HL-60/S4 treated with retinoic acid at 250 ng/mL for 4 days and 3 days (cell line): Measurements from ENCODE around the gene NAT8.
"Not testable (repeated sequence)": the region's sequence is repeated elsewhere in the genome, so short reads cannot be mapped to it uniquely, and the experiment has no call there.

Experiments
- in situ Hi-C: fragments of 300-500 bp; cut with MboI; formaldehyde crosslinking; loops from 2 replicates; pipeline ENCODE4 v1.7.0; 2022; ENCODE audit warnings: low sequenced_read_pairs

The NAT8 gene, protein sequence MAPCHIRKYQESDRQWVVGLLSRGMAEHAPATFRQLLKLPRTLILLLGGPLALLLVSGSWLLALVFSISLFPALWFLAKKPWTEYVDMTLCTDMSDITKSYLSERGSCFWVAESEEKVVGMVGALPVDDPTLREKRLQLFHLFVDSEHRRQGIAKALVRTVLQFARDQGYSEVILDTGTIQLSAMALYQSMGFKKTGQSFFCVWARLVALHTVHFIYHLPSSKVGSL

DNA sequence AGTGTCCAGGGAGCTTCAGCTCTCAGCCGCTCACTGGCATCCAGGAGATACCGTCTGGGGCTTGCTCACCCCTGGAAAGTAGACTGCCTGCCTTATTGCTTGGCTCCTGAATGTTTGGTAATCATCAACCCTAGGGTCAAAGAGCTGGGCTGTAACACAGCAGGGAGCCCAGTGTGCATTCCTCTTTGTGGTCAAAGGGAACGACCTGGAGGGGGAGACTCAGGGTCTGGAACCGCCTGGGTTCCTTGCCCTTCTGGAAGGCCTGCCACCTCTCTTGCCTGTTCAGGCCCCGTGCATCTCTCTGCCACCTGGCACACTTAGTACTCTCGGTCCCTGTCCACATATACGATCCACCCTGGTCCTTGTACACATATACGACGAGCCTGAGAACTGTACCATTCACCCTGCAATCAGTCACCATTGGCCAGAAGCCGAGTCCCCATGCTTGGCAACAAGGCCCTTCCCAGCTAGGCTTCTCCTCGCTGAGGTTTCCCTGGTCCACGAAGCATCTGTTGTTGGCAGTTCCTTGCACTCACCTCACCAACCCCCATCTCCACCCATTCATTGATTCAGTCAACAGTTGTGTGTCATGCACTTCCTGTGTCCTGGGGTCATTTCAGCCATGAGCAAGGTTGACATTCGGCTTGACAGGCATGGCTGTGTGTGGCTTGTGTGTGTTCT is at the start of gene NAT8:
Gene NAT8, minus strand, starts transcription at position 85 of the 681 bp plus-strand sequence. CDS start 794 bp downstream, outside the sequence.
- in situ Hi-C loops = no loop called here

DNA sequence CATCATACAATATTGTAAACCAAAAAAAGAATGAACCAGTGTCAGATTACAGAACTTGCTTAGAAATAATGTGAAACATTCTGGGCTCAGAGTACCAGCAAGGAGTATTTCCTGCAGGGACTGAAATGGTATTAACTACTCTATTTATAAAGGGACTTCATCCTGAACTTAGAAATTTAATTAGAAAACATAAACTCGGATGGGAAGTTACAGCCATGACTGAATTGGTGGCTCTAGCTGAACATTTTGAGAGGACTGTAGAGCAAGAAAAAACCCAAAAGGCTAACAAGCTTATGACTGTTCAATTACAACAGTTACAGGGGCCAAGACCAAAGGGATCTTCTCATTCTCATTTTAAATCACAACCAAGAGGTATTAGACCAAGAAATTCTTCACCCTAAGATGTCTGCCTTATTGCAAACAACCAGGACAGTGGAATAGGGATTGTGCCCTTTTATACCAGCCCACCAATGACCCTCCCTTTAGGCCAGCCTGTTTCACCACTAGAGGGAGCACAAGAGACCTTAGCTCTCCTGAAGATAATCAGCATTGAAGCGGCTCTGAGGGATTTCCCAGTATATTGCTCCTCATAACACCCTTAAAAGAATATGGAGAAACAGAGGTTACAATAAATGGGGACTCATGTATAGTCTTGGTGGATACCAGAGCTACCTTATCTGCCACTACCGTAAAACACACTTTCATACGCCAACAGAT is 48.3 kb upstream of the NAT8 start:
- in situ Hi-C loops = not testable (repeated sequence)

DNA sequence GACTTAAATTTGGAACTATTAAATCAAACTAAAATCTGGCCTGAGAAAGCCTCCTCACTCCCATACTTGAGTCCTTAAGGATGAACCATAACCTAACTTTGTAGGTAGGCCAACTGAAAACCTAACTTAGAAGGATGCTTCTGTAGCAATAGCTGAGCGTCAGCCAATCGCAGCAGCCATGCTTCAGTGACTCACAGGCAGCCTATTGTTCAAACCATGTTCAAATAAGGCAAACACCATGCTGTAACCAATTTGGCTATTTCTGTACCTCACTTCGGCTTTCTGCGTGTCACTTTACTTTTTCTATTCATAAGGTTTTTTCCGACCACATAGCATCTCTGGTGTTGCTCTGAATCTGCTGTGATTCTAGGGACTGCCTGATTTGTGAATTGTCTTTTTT is 46.3 kb upstream of the NAT8 start:
- in situ Hi-C loops = not testable (repeated sequence)

DNA sequence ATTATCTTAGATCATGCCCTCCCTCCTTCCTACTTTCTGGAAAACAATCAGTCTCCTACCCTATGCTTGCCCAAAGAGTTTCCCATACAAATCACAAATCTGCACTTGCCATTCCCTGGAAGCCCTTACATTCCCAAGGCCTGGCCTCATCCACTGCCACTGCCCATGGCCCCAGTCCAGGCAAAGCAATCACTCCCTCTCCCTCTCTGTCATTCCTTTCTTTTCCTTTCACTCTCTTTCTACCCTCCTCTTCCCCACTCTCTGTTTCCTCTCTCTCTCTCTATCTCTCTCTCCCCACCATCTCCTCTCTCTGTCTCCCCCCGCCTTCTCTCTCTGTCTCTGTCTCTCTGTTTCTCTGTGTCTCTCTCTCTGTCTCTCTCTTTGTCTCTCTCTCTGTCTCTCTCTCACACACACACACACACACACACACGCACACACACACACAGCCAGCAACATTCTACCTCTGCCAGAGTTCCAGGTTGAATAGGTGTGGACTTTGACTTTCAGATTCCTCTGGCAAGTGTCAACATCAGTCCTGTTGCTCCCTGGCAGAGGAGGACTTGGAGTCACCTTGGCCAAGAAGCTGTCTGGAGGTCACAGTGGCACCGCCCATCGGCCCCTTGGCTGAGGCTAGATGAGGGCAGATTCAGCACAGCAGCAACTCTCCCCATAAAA is 43.7 kb upstream of the NAT8 start:
- in situ Hi-C loops = no loop called here

DNA sequence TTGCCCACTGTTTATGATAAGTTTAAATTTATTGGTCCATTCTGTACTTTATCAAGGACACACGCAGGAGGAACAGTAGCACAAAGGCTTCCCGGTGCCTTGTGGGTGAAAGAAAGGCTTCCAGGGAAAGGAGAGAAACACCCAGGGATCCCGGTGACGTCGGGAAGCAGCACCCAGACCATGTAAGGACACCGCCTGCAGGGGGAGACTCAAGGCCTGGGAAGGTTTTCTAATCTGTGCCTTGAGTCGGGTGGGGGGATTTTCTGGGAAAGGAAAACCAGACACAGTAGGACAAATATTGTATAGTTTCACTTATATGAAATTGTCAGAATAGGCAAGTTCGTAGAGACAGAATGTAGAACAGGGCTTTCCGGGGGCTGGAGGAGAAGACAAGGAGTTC is 42.7 kb upstream of the NAT8 start:
- in situ Hi-C loops = not testable (repeated sequence)

DNA sequence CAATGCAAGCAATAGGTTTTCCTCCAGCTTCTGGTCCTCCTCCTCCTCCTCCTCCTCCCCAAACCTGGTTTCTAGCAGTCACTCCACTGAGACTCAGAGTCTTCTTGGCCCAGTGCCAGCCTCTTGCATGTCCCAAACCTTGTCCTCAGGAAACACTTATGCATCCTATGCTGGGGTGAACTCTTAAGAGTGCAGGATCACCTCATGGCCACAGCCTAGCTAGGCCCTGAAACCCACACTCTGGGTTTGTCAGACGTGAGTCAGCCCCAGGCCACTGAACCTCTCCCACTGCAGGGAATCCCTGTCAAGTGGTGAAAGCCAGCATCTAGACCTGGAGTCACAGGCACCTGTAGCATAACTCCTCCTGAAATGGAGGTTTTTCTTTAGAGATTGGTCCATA is 42.1 kb upstream of the NAT8 start:
- in situ Hi-C loops = not testable (repeated sequence)

DNA sequence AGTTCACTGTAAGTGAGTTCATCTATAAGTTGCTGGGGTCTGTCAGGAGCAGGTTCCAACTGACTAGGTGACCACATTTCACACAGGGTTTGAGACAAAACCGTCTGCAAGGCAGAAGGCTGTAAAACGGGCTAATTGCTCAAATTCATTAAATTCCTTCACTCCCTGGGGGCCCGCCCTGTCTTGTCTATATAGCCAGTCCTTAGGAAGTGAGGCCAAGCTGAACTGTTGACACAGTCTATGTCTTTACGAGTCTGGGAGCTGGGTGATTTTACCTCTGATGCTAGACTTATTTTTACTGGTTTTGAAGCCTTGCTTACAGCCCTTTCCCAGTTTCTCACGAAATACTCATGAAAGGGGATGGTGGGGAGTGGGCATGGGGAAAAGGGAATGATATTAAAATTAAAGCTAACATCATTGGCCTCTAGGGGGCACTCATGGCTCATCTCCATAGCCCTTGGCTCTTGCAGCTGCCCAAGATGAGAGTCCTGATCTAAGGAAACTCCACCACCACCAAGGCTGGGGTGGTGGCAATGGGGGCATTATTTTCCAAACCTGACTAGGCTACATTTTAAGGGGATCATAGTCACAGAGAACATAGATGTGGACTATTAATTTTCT is 37.8 kb upstream of the NAT8 start:
- in situ Hi-C loops = not testable (repeated sequence)

DNA sequence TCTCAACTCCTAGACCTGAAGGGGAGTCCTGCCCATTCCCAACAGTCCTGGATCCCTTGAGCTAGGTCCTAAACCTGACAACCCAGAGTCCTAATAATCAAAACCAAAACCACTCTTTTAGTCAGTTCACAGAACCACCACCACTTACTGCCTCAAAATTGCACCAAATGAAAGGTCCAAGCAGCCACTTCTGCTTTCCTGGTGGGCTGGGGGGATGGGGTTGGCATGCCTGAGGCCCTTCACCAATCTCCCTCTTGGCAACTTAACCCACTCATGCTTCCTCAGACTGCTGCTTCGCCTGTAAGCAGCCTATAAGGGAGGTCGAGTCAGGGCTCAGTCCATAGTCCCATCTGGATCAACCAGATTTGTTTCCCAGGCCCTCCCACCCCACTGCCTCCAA is 37.0 kb upstream of the NAT8 start:
- in situ Hi-C loops = not testable (repeated sequence)

DNA sequence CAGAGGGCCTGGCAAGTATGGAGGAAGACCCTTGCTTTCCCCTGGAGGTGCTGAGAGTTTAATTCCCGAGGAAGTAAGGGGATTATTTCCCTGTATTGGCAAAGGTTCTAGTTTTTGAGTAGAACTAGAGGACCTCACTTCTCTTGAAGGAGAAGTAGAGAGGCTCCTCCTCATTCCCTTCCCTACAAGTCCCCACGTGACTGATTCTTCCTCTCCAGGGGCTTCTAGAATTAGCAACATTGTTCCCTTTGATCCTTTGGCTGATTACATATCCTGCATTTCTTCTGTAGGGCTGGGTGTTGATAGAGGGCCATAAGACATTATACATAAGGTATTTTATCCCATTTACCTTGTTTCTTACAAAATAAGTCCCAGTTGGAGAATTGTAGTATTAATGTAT is 35.8 kb upstream of the NAT8 start:
- in situ Hi-C loops = not testable (repeated sequence)

DNA sequence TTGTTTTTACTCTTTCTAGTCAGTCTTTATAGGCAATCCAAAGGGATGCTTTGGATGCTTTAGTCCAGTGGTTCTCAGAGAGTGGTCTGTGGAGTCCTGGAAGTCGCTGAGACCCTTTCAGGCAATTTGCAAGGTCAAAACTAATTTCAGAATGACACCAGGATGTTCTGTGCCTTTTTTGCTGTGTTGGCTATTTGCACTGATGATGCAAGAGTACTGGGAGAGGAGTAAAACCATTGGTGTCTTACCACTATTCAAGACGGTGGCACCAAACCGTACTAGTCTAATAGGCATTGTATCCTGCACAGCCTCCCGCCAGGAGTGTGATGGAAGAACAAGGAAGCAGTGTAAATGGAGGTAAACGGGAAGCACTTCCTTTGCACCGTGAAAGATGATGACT is 34.0 kb upstream of the NAT8 start:
- in situ Hi-C loops = not testable (repeated sequence)

DNA sequence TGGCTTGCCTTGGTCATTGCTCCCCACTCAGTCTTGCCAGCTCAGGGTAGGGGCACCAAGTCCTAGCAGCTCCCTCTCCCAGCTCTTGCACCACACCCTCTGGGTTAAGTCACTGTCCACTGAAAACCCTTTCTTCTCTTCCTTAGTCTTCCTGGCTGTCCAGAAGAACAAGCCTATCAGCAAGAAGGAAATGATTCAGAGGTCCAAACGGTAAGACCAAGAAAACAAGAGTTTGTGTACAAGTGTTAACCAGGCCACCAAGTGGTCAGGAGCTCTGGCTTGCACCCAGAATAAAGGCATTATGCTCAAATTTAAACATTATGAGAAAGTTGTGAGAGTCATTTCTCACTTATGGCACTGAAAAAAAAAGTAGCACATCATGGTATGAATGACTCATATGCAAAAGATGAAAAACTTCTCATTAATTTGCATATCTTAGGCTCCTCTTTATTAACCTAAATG is 32.5 kb upstream of the NAT8 start:
- in situ Hi-C loops = not testable (repeated sequence)

DNA sequence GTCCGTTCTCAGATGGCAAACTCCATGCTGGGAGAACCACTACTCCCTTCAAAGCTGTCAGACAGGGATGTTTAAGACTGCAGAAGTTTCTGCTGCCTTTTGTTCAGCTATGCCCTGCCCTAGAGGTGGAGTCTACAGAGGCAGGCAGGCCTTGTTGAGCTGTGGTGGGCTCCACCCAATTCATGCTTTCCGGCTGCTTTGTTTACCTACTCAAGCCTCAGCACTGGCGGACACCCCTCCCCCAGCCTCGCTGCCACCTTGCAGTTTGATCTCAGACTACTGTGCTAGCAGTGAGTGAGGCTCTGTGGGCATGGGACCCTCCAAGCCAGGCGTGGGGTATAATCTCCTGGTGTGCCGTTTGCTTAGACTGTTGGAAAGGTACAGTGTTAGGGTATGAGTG is 27.8 kb upstream of the NAT8 start:
- in situ Hi-C loops = not testable (repeated sequence)

DNA sequence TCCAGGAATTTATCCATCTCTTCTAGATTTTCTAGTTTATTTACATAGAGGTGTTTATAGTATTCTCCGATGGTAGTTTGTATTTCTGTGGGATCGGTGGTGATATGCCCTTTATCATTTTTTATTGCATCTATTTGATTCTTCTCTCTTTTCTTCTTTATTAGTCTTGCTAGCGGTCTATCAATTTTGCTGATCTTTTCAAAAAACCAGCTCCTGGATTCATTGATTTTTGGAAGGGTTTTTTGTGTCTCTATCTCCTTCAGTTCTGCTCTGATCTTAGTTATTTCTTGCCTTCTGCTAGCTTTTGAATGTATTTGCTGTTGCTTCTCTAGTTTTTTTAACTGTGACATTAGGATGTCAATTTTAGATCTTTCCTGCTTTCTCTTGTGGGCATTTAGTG is 25.0 kb upstream of the NAT8 start:
- in situ Hi-C loops = not testable (repeated sequence)

DNA sequence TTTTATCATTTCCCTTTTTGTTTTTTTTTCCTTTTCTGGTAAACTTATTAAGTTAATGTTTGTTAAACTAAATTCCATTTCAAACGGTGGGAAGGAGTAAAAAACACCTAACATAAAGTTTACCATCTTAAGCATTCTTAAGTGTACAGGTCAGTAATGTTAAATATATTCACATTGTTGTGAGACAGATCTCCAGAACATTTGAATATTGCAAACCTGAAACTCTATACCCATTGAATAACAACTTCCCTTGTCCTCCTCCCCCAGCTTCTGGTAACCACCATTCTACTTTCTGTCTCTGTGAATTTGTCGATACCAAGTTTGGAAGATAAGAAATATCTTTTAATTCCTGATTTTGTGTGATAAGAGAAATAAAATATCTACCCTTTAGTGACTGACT is 12.0 kb upstream of the NAT8 start:
- in situ Hi-C loops = no loop called here

DNA sequence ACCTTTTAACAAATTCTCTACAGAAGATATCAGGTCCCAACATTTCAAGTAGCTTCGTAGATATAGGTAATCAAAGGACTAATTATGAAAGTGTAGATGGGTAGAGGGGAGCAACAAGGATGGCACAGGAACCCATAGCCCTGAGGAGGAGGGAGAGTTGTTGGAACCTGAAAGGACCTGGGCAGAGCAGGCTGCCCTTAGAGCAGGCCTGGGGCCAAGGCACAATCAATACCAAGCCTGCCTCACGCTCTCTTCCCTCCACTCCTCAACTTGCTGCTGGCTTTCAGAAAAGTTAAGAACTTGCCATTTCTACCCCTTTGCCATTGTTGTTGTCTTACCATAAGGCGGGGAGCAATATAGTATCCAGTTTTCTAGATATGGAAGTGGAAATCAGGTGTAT is 10.1 kb upstream of the NAT8 start:
- in situ Hi-C loops = no loop called here

DNA sequence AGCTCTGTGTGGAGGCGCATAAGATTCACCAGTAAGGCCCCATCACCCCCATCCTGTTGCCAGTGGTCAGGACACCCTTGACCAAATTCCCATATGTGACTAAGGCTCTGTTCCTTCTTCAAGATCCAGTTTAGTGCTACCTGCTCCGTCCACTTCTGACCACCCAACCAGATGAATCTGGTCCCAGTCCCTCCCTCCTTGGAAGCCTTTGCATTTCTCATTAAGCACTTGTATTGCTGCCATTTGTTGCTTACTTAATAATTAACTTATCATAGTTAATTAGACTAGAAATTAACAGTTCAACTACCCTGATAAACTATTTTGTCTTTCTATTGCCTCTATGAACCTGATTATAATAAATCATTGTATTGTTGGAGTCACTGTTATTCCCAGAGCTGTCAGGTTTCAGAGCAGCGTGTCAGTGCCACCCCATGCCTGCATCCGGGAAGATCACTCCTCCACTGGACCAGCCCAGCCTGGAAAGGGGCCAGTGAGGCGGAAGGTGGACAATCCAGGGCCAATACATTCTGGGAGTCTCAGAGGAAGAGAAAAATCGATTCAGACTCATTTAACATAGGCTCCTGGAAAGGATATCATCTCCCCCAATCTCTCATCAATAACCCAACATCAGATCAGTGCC is 9.5 kb upstream of the NAT8 start:
- in situ Hi-C loops = no loop called here

DNA sequence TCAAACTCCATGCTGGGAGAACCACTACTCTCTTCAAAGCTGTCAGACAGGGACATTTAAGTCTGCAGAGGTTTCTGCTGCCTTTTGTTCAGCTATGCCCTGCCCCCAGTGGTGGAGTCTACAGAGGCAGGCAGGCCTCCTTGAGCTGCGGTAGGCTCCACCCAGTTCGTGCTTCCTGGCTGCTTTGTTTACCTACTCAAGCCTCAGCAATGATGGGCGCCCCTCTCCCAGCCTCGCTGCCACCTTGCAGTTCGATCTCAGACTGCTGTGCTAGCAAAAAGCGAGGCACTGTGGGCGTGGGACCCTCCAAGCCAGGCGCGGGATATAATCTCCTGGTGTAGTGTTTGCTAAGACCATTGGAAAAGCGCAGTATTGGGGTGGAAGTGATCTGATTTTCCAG is 5.5 kb upstream of the NAT8 start:
- in situ Hi-C loops = not testable (repeated sequence)

DNA sequence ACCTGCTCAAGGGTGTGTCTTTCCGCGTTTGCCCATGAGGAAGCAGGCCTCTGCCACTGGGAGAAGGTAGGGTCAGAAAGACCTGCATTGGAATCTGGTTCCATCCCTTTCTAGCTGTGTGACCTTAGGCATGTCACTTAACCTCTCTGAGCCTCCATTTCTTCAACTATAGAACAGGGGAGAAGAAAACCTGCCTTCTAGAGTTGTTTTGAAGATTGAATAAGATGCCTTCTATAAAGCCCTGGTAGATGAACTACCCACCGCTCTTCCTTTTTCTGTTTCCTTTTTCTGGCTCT is 507 bp downstream of the NAT8 start:
- in situ Hi-C loops = no loop called here

DNA sequence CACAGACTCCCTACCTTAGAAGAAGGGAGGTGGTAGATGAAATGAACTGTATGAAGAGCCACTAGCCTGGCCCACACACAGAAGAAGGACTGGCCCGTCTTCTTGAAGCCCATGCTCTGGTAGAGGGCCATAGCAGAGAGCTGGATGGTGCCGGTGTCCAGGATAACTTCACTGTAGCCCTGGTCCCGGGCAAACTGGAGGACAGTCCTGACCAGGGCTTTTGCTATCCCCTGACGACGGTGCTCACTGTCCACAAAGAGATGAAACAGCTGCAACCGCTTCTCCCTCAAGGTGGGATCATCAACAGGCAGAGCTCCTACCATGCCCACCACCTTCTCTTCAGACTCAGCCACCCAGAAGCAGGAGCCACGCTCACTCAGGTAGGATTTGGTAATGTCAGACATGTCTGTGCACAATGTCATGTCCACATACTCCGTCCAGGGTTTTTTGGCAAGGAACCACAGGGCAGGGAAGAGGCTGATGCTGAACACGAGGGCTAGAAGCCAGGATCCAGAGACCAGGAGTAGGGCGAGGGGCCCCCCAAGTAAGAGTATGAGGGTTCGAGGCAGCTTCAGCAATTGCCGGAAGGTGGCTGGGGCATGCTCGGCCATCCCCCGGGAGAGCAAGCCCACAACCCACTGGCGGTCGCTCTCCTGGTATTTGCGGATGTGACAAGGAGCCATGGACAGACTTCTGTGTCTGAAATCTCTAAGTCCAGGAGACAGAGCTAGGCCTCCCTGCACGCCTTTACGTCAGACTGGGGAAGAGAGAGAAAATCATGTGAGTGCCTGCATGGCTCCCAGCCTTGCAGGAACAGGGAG is 1.1 kb downstream of the NAT8 start:
- in situ Hi-C loops = no loop called here

DNA sequence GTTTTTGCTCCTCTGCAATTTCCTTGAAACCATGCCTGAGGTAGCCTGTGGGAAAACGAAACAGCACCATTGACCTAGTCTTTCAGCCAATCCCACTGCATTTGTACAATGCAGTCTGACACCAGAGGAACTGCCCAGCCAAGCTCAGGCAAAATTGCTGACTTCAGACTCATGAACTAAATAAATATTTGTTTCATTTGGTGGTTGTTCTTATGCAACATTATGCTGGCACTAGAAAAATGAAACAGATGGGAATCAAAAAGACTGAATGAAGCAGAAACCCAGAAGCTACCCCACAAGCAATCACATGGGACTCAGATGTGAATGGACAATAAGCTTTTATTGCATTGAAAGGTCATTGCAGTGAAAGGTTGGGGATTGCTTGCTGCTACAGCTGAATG is 1.7 kb downstream of the NAT8 start:
- in situ Hi-C loops = no loop called here
